ENCODE results near the gene FYCO1. TPM values are rescaled to one million over a fixed set of nuclear protein-coding genes. Genes with fewer than 3 reads are reported as not detected.
"Not testable (repeated sequence)": the region's sequence is repeated elsewhere in the genome, so short reads cannot be mapped to it uniquely, and the experiment has no call there.

The FYCO1 gene
- polyA plus RNA-seq, 2 of the 4 experiments (the other 2 are of a cell fraction) = 3.7 to 4.4 TPM

DNA sequence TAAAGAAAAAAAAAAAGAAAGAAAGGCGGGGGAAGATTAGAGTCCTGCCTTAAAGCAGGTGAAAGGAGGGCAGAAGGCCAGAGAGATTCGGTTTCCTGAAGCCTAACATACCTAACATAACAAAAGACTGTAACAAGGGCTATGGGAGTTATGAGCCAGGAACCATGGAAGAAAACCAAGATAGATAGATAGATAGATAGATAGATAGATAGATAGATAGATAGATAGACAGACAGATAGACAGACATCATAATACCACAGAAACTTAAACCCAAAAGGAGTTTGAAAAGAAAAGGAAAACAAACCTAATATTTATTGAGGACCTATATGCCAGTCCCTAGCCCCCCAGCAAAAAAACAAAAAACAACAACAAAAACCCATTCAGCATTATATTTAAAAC, 2.3 kb upstream of the FYCO1 start:
- POLR2A ChIA-PET = no interaction called here
- 27% methylated on average over 2 of the region's 2 CpGs for WGBS (ENCODE audit: missing lambda C conversion rate)
- FAIRE-seq (no peak), ATAC-seq (no peak), DNase-seq (ENCODE audit: low read depth in 1 of 2, low spot score in 1 of 2) (no peak)
- Histone ChIP-seq H3K4me1 (peaks cover 8% of the 10 kb centered on the region; the same call in 2 of the 3 replicates), H3K9me3 (no peaks in the 10 kb centered on the region), H3K4me2 (no peak overlapping the region), H3K27ac (no peak overlapping the region), H3K4me3 (no peak overlapping the region)
- CTCF ChIA-PET = no interaction called here
- TF ChIP-seq, protein P1, sequence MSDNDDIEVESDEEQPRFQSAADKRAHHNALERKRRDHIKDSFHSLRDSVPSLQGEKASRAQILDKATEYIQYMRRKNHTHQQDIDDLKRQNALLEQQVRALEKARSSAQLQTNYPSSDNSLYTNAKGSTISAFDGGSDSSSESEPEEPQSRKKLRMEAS (IDR thresholded peaks at IDR 0.05) = no peak
- TF ChIP-seq RAD21 (conservative IDR thresholded peaks at IDR 0.05 in 1 of 2, IDR thresholded peaks at IDR 0.05 in 1 of 2) = no peak
- TF ChIP-seq MYC (IDR thresholded peaks at IDR 0.05; ENCODE audit: borderline replicate concordance, low read length) = no peak
- TF ChIP-seq ZC3H11A (IDR thresholded peaks at IDR 0.05) = no peak
- TF ChIP-seq, protein P2, sequence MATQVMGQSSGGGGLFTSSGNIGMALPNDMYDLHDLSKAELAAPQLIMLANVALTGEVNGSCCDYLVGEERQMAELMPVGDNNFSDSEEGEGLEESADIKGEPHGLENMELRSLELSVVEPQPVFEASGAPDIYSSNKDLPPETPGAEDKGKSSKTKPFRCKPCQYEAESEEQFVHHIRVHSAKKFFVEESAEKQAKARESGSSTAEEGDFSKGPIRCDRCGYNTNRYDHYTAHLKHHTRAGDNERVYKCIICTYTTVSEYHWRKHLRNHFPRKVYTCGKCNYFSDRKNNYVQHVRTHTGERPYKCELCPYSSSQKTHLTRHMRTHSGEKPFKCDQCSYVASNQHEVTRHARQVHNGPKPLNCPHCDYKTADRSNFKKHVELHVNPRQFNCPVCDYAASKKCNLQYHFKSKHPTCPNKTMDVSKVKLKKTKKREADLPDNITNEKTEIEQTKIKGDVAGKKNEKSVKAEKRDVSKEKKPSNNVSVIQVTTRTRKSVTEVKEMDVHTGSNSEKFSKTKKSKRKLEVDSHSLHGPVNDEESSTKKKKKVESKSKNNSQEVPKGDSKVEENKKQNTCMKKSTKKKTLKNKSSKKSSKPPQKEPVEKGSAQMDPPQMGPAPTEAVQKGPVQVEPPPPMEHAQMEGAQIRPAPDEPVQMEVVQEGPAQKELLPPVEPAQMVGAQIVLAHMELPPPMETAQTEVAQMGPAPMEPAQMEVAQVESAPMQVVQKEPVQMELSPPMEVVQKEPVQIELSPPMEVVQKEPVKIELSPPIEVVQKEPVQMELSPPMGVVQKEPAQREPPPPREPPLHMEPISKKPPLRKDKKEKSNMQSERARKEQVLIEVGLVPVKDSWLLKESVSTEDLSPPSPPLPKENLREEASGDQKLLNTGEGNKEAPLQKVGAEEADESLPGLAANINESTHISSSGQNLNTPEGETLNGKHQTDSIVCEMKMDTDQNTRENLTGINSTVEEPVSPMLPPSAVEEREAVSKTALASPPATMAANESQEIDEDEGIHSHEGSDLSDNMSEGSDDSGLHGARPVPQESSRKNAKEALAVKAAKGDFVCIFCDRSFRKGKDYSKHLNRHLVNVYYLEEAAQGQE (IDR thresholded peaks at IDR 0.05) = no peak
- no peak for TF ChIP-seq HOXA7 (CRISPR knock-in tag; IDR thresholded peaks at IDR 0.05)
- TF ChIP-seq POLR2A (IDR thresholded peaks at IDR 0.05; ENCODE audit: low read length) = no peak
- TF ChIP-seq KDM5A (IDR thresholded peaks at IDR 0.05) = no peak
- TF ChIP-seq FOXS1 (CRISPR knock-in tag; IDR thresholded peaks at IDR 0.05) = no peak
- TF ChIP-seq EHMT2 (IDR thresholded peaks at IDR 0.05; ENCODE audit: low read depth) = no peak
- no peak for TF ChIP-seq BHLHE40 (IDR thresholded peaks at IDR 0.05; ENCODE audit: low read depth, low read length)
- no peak for TF ChIP-seq ESRRA (IDR thresholded peaks at IDR 0.05; ENCODE audit: borderline replicate concordance, low read length)
- no peak for TF ChIP-seq NPAS2 (CRISPR knock-in tag; IDR thresholded peaks at IDR 0.05; ENCODE audit: borderline replicate concordance)

DNA sequence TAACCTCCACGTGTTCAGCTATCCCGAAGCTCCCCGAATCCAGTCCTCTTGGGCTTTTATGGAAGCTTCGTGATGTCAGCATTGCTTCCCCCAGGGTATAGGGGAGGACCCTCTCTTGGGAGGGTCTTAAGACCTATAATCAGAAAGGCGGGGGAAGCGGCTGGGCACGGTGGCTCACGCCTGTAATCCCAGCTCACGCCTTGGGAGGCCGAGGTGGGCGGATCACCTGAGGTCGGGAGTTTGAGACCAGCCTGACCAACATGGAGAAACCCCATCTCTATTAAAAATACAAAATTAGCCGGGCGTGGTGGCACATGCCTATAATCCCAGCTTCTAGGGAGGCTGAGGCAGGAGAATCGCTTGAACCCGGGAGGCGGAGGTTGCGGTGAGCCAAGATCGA, 1.9 kb upstream of the FYCO1 start:
- DNase-seq (ENCODE audit: low read depth in 1 of 2, low spot score in 1 of 2); FAIRE-seq: not testable (repeated sequence)
- WGBS (ENCODE audit: missing lambda C conversion rate) = 86% methylated on average over 18 of the region's 19 CpGs

DNA sequence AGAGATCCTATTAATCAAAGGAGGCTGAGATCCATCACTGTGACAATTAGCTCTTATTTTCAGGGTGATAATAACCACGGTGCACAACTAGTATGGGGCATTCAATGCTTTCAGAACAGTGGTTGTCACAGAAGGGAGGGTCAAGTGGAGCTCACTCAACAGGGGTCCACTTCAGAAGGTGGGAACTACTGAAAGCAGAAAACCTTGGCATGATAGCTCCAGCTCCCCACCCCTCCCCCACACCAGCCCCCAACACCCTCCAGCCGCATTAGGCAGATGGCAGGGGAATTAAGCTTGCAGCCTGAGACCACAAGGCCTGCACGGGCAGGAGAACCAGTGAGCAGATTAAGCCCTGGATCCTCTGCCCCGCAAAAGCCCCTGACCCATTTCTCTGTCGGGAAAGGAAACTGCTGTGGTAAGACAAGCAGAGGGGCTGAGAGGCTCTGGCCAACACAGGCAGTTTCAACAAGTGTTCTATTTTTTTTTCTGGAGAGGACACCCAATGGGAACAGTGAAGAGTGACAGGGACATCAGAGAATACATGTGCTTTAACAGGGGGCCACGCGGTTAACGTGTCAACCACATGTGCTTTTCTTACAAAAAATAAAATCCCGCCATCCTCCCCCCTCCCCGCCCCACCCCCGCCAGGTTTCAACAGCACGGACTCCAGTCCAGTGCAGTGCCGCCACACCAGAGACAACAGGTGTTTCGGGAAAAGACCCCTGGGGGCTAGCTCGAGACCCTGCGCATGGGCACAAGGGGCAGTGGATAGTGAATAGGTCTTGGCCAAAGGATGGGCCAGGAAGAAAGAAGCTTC, 997 bp downstream of the FYCO1 start:
- ATAC-seq (peak; percentile 4 to 31; a peak in 4 of 6 replicates), DNase-seq (ENCODE audit: low read depth in 1 of 2, low spot score in 1 of 2) (no peak), FAIRE-seq (no peak)
- ChIA-PET CTCF (interaction anchor here (0.5 to 0.6 kb wide), 2 partner anchors 10 to 16 kb away, joined by 3 to 4 read pairs; no protein-coding TSS in a partner anchor), POLR2A (no interaction called here)
- no peaks in the 10 kb centered on the region for H3K9me3 ChIP-seq
- peak overlapping the region; percentile 73 to 96 for H3K27ac ChIP-seq
- peak overlapping the region; percentile 72 for H3K4me2 ChIP-seq
- peaks cover 8% of the 10 kb centered on the region; the same call in 2 of the 3 replicates for H3K4me1 ChIP-seq
- 14% methylated on average over 15 of the region's 16 CpGs for WGBS (ENCODE audit: missing lambda C conversion rate)
- H3K4me3 ChIP-seq = peak overlapping the region; percentile 78
- TF ChIP-seq POLR2A (IDR thresholded peaks at IDR 0.05; ENCODE audit: low read length) (no peak), NFE2L2 (conservative IDR thresholded peaks at IDR 0.05; ENCODE audit: low read length) (no peak), POLR2AphosphoS2 (conservative IDR thresholded peaks at IDR 0.05; ENCODE audit: low read length) (no peak), ESRRA (IDR thresholded peaks at IDR 0.05; ENCODE audit: borderline replicate concordance, low read length) (no peak), ZFP36 (IDR thresholded peaks at IDR 0.05; ENCODE audit: borderline replicate concordance, partially characterized antibody) (no peak), RAD21 (conservative IDR thresholded peaks at IDR 0.05 in 1 of 2, IDR thresholded peaks at IDR 0.05 in 1 of 2) (no peak), FOSB (CRISPR knock-in tag; IDR thresholded peaks at IDR 0.05) (no peak), NR3C1 (IDR thresholded peaks at IDR 0.05) (no peak), HOXA7 (CRISPR knock-in tag; IDR thresholded peaks at IDR 0.05) (no peak), HEYL (CRISPR knock-in tag; IDR thresholded peaks at IDR 0.05) (no peak), HOXB13 (CRISPR knock-in tag; IDR thresholded peaks at IDR 0.05; ENCODE audit: low read depth) (no peak), ZNF302 (CRISPR knock-in tag; IDR thresholded peaks at IDR 0.05) (no peak), CBX2 (IDR thresholded peaks at IDR 0.05; ENCODE audit: borderline replicate concordance, low read depth) (no peak)
- TF ChIP-seq, protein P3, sequence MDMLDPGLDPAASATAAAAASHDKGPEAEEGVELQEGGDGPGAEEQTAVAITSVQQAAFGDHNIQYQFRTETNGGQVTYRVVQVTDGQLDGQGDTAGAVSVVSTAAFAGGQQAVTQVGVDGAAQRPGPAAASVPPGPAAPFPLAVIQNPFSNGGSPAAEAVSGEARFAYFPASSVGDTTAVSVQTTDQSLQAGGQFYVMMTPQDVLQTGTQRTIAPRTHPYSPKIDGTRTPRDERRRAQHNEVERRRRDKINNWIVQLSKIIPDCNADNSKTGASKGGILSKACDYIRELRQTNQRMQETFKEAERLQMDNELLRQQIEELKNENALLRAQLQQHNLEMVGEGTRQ (IDR thresholded peaks at IDR 0.05) = no peak
- TF ChIP-seq, protein P2 (IDR thresholded peaks at IDR 0.05) = no peak
- TF ChIP-seq, protein P4, sequence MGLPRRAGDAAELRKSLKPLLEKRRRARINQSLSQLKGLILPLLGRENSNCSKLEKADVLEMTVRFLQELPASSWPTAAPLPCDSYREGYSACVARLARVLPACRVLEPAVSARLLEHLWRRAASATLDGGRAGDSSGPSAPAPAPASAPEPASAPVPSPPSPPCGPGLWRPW (IDR thresholded peaks at IDR 0.05) = no peak

More for the DNA sequence above, 1.9 kb upstream of the FYCO1 start:
- ATAC-seq, POLR2A ChIA-PET, H3K27ac ChIP-seq, H3K4me2 ChIP-seq, CTCF ChIA-PET, H3K4me1 ChIP-seq, H3K4me3 ChIP-seq, H3K9me3 ChIP-seq: not testable (repeated sequence)

Measured in A549 (cell line).